IPS-15b (cell line): ENCODE measurements around the gene SRM.

Experiments
- H3K27me3 ChIP-seq: one replicate; pipeline ENCODE4 v1.6.1; 2013; ENCODE audit warnings: low read length; ENCODE audit not compliant: control insufficient read depth, insufficient read depth
- H3K36me3 ChIP-seq: one replicate; pipeline ENCODE4 v1.6.1; 2013; ENCODE audit warnings: low read length; ENCODE audit not compliant: control insufficient read depth, insufficient read depth
- H3K4me1 ChIP-seq: one replicate; pipeline ENCODE4 v1.6.1; 2013; ENCODE audit warnings: mild to moderate bottlenecking, low read length; ENCODE audit not compliant: control insufficient read depth, insufficient read depth
- H3K4me3 ChIP-seq: one replicate; pipeline ENCODE4 v1.5.1; 2013; ENCODE audit warnings: low read depth, low read length
- H3K9ac ChIP-seq: one replicate; pipeline ENCODE4 v1.6.1; 2013; ENCODE audit warnings: low read depth, mild to moderate bottlenecking, low read length
- H3K9me3 ChIP-seq: one replicate; pipeline ENCODE4 v1.6.1; 2013; ENCODE audit warnings: mild to moderate bottlenecking, low read length; ENCODE audit not compliant: control insufficient read depth, insufficient read depth

SRM gene

DNA sequence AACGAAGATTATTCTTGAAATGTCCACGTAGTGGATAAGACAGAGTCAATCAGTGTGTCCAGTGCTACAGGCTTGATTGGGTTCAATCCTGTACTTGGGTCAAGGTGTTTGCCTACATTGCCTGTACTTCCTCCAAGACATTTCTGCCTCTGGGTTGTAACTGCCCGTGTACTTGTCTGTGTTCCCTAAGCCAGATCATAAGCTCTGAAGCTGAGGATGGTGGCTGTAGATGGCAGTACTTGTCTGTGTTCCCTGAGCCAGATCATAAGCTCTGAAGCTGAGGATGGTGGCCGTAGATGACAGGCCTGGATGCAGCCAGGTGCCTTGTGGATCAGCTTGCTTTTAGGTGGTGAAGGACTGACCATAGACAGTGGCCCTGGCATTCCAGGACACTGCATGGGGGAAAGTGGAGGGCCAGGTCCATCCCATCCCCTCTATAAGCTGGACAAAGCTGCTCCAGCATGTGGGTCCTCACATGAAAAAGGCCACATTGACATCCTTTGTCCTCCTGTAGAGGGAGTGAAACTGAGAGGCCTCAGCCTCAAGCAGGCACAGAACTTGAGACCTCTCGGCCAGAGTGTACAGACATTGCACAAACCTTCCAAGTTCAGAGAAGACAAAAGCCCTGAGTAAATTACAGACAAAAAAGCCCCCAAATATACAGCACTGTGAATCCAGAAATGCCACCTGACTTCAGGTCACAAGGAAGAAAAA is 2.0 kb upstream of the SRM start:
- Histone ChIP-seq H3K36me3 (peaks cover 29% of the 10 kb centered on the region), H3K4me3 (no peak overlapping the region), H3K27me3 (no peaks in the 10 kb centered on the region), H3K9me3 (no peaks in the 10 kb centered on the region), H3K9ac (no peak overlapping the region), H3K4me1 (peaks cover 3% of the 10 kb centered on the region)

DNA sequence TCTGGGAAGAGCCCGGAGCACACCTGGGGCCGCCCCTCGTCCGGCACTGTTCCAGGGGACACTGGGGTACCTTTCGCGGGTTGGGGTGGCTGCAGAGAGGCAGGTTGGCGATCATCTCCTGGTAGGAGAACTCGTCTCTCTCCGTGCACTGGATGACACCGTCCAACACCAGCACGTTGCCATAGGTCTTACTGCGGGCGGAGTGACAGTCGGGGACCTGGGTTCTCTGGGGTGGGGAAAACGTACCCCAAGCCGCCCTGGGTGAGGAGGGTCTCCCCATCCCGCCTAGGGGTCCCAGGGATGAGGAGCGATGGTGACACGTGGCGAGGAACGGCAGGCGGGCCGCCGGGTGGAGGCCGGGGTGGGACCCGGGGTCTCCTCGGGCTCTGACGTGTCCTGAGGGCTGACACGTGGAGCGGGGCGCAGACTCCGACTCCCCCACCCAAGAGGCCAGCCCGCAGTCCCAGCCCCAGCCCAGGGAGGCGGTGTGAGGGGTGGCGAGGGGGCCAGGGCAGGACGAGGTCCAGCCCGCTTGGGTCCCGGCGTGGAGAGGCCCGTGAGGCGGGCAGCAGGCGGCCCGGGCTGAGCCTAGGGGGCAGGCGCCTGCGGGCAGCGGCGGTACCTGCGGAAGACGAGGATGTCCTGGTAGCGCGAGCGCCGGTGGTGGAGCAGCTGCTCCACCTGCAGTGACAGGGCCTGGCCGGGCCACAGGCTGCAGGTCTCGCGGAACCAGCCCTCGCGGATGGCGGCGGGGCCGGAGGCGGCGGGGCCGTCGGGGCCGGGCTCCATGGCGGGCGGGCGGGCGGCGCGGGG is 457 bp downstream of the SRM start:
- H3K9me3 ChIP-seq: no peaks in the 10 kb centered on the region
- peaks cover 3% of the 10 kb centered on the region for H3K4me1 ChIP-seq
- H3K27me3 ChIP-seq: no peaks in the 10 kb centered on the region
- peaks cover 23% of the 10 kb centered on the region for H3K36me3 ChIP-seq
- H3K9ac ChIP-seq: peak overlapping the region; percentile 85
- peak overlapping the region; percentile 89 for H3K4me3 ChIP-seq

DNA sequence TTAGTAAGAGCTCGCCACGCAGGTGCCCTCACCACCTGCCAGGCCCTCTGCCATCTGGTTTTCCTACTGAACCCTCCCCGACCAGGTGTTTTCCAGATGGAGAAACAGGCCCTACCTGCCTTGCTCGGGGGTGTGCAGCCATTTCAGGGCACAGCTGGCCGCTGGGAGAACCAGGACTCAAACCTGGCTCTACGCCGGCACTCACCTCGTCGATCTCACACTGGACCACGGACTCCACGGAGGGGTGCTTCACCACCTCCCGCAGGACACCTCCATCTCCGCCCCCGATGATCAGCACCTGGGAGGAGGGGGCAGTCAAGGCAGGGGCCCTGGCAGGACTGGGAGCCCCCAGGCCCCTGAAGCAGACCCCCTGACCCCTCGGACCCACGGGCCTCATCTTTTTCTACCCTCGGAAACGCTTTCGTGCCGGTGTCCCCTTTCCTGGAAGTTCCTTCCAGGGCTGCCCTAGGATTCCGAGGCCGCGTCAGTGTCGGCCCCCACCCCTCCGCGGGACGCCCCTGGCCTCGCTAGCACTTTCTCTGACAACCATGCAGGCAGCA is 1.1 kb downstream of the SRM start:
- H3K36me3 ChIP-seq: peaks cover 25% of the 10 kb centered on the region
- no peaks in the 10 kb centered on the region for H3K27me3 ChIP-seq
- H3K9ac ChIP-seq: peak overlapping the region; percentile 85
- H3K4me1 ChIP-seq: peaks cover 3% of the 10 kb centered on the region
- H3K4me3 ChIP-seq: peak overlapping the region; percentile 89
- no peaks in the 10 kb centered on the region for H3K9me3 ChIP-seq

DNA sequence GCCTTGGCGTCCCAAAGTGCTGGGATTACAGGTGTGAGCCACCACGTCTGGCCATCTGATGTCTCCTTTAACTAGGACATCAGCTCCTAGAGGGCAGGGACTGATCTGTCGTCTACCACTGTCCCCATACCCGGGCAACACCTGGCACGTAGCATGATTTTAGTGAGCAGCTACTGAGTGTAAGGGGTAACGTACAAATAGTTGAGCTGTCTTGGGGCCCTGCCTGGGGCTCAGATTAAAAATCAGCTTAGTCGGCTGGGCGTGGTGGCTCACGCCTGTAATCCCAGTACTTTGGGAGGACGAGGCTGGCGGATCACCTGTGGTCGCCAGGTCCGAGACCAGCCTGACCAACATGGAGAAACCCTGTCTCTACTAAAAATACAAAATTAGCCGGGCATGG is 1.8 kb downstream of the SRM start:
- Histone ChIP-seq H3K9me3 (no peaks in the 10 kb centered on the region), H3K4me3 (no peak overlapping the region), H3K27me3 (no peaks in the 10 kb centered on the region), H3K9ac (no peak overlapping the region), H3K36me3 (peaks cover 23% of the 10 kb centered on the region), H3K4me1 (peaks cover 3% of the 10 kb centered on the region)

DNA sequence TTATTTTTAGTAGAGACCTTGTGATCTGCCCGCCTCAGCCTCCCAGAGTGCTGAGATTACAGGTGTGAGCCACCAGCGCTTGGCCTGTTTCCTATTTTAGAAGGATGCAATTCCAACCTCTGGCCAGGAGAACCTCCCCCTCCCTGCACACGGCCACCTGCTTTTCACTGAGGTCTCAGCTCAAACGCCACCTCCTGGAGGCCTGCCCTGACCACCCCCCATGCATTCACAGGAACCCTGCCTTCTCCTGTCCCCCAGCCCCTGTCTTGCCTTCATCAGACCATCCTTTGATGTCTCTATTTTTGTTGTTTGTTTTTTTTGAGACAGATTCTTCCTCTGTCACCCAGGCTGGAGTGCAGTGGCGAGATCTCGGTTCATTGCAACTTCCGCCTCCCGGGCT is 2.3 kb downstream of the SRM start:
- Histone ChIP-seq H3K36me3 (peaks cover 20% of the 10 kb centered on the region), H3K9ac (no peak overlapping the region), H3K27me3 (no peaks in the 10 kb centered on the region), H3K4me3 (no peak overlapping the region), H3K4me1 (peaks cover 5% of the 10 kb centered on the region), H3K9me3 (no peaks in the 10 kb centered on the region)

DNA sequence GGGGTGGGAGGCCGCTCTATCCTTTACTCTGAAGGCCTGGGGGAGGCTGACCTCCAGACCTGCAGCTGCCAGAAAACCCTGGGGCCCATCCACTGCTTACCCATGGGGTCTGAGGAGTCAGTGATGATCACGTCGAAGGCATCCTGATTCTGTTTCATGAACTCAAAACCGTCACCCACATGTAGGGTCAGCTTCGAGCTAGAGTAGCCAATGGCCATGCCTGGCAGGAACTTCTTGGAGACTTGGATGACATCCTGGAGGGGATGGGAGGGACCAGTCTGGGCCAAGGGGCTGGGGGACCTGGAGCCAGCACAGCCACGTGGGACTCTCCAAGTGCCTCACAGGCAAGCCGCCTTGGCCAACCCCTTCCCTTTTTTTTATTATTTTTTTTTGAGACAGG is 3.3 kb downstream of the SRM start:
- Histone ChIP-seq H3K4me1 (peaks cover 10% of the 10 kb centered on the region), H3K9me3 (no peaks in the 10 kb centered on the region)

DNA sequence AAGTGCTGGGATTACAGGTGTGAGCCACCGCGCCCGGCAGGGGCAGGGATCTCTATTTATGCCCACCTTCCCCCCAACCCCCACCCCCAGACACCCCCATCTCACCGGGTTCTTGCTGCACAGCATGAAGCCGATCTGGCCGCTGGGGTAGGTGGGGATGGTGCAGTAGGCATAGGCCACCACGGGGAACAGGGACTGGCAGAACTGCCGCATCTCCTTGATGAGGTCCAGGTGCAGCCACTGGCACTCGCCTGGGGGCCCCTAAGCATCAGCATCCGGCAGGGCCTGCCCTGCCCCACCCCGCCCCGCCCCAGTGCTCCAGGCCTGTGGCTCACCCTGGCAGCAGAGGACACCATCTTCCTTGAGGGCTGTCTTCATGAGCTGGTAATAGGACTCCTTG is 4.1 kb downstream of the SRM start:
- no peak overlapping the region for H3K4me3 ChIP-seq
- no peaks in the 10 kb centered on the region for H3K9me3 ChIP-seq
- H3K9ac ChIP-seq: no peak overlapping the region
- peaks cover 20% of the 10 kb centered on the region for H3K36me3 ChIP-seq
- H3K27me3 ChIP-seq: no peaks in the 10 kb centered on the region
- peaks cover 8% of the 10 kb centered on the region for H3K4me1 ChIP-seq

More for the DNA sequence above, 3.3 kb downstream of the SRM start:
- Histone ChIP-seq H3K9ac (no peak overlapping the region), H3K4me3 (no peak overlapping the region), H3K27me3 (no peaks in the 10 kb centered on the region), H3K36me3 (peaks cover 20% of the 10 kb centered on the region)

DNA sequence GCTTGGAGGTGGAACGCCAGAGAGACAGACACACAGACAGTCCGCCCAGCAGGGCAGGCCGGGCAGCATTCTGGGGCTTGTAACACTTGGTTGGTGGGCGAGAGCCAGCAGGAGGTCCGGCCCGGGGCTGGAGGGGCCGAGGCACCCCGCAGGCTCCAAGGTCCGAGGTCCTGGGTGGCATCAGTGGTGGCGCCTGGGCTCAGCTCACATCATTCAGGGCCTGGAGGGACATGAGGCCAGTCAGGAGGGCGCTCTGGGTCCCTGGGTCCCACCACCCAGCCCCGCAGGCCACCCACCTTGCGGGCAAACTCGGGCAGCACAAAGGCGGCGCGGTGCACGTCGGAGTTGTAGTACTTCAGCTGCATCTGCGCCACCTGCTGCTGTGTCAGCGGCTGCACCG is 5.2 kb downstream of the SRM start:
- Histone ChIP-seq H3K27me3 (no peaks in the 10 kb centered on the region), H3K9ac (no peak overlapping the region), H3K9me3 (no peaks in the 10 kb centered on the region), H3K36me3 (peaks cover 20% of the 10 kb centered on the region), H3K4me3 (no peak overlapping the region), H3K4me1 (peaks cover 8% of the 10 kb centered on the region)

DNA sequence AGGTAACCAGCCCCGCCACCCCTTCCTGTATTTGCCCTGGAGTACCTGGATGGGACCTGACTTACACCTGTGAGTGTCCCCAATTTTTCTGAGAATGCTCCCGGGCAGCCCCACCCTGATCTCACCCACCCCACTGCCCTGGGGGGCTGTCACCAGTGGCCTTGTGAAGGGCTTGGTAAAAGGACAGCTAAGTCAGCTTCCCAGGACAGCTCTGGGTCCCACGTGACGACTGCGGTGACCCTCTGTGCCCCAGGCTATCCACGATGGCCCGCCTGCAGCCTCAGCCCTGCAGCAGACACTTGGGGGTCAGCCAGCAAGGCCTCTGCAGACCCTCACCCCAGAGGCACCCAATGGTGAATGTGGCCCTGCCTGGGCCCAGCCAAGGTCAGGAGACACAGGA is 5.6 kb downstream of the SRM start:
- Histone ChIP-seq H3K4me3 (no peak overlapping the region), H3K9me3 (no peaks in the 10 kb centered on the region), H3K36me3 (peaks cover 20% of the 10 kb centered on the region), H3K9ac (no peak overlapping the region), H3K4me1 (peaks cover 8% of the 10 kb centered on the region), H3K27me3 (no peaks in the 10 kb centered on the region)

DNA sequence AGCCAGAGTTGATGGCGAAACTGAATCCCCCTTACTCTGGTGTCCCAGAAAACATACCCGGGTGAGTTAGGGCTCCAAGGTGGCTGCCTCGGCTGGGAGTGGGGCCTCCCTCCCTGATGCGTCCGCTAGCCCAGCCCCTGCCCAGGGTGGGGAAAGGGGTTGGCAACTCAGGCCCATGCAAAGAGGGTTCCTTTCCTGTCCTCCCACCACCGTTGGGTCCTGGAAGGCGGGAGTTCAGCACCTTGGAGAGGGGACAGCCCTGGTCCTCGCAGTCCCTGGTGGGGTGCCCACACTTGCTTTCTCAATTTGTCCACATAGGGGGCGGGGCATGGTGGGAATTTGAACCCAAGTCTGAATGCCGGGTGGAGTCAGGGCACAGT is 6.1 kb downstream of the SRM start:
- no peaks in the 10 kb centered on the region for H3K27me3 ChIP-seq
- peaks cover 8% of the 10 kb centered on the region for H3K4me1 ChIP-seq
- H3K9me3 ChIP-seq: no peaks in the 10 kb centered on the region
- H3K4me3 ChIP-seq: no peak overlapping the region
- no peak overlapping the region for H3K9ac ChIP-seq
- peaks cover 20% of the 10 kb centered on the region for H3K36me3 ChIP-seq

DNA sequence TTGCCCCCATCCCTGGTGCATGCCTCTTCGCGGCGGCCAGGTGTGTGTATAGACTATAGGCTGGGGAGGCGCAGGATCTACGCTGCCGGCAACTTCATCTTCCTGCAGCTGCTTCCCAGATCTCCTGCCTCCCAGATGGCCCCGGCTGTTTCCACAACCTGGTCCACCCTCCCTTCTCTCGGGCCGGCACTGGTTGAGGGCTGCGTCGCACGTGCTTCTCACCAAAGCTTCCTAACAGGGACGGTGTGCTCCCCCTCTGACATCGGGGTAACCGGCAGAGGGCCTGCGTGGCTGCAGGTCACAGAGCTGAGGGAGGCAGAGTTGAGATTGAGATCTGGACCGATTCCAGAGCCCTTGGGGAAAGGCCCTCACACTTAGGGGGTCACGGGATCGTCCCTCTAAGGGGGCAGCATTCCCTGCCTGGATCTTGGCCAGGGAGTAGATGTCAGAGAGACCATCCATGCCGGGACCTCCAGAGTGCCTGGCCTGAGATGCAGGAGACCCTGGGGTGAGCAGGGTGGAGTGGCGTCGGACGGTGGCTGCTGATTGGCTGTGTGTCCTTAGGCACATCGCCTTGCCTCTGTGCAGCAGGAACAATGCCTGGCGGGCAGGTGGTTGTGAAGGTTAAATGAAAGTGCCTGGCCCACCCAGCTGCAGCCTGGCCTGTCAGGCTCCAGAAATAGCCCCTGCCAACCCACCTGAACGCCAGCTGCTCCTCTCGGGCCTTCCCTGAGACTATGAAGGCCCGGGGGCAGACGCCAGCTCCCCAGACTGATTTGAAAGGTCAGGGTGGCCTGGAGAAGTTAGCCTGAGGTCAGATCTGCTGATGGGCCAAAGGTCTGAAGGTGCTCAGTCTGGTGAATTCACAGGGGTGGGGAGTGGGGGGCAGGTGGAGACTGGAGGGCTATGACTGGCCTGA is 6.7 kb downstream of the SRM start:
- Histone ChIP-seq H3K4me3 (peak overlapping the region; percentile 5), H3K9ac (no peak overlapping the region), H3K9me3 (no peaks in the 10 kb centered on the region), H3K27me3 (no peaks in the 10 kb centered on the region), H3K4me1 (peaks cover 8% of the 10 kb centered on the region), H3K36me3 (peaks cover 19% of the 10 kb centered on the region)
